ENCODE measurements around the gene EXO1.

- no peak for TF ChIP-seq CTCF (IDR thresholded peaks at IDR 0.05)
- no peak for TF ChIP-seq POLR2A (IDR thresholded peaks at IDR 0.05)
These were observed 54.5 kb downstream of the EXO1 start for GRCh38 chr1:241902391-241903065.

Measured in Peyer's patch (tissue), 4 donors.